ENCODE data around the gene RNASE8. TPM values are rescaled to one million over a fixed set of nuclear protein-coding genes. Genes with fewer than 3 reads are reported as not detected.

RNASE8 gene
- total RNA-seq, 1 donor from 2014 or later = not detected

DNA sequence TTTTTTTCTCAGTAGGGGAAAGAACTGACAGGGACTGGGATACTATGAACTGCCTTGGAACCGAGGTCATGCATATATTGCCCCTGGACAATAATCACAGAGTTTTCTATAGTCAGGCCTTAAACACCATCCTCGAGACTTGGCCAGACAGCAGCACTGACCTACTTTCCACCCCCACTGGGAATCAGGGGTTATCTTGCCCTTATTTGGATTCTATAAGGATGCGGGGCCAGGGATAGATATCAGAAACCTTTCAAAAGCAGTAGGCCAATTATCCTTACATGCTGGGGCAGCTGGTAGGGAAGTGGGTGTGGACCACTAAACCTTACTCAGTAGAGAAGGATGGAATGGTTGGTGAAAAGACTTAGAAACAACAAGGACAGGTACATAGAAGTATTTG, 38.8 kb downstream of the RNASE8 start:
- H3K27ac ChIP-seq = peak overlapping the region; percentile 91
- peaks cover 11% of the 10 kb centered on the region for H3K36me3 Mint-ChIP-seq

DNA sequence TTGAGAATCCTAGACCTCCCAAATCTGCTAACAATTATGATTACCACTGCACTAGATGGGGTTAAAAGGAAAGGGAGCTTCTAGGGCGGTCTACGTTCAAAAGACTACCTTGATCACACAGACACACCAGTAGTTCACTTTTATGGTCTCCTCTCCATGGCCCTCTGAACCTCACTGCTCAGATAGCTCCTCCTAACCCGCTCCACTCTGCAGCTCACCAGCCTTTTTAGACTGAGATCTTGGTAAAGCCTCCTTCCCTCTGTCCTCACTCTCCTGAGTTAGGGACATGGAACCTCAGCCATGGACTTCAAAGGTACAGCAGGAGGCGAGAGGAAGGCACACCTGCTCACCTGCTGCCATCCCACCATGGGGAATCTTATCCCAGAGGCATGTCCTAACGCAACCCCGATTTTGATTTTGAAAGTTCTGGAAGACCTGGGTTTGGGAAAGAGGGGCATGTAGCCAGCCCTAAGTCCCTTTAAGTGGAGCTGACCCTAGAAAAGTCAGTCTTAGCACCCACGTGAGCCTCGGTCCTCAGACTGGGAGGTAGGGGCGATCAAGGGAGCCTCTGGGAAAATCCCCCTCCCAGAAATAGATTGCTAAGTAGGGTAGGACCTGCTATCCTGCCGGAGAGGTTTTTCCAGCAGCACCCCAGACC, 39.5 kb downstream of the RNASE8 start:
- Mint-ChIP-seq H3K27me3 (ENCODE audit: insufficient read depth, low read depth) (peaks cover 10% of the 10 kb centered on the region), H3K36me3 (peaks cover 9% of the 10 kb centered on the region), H3K9me3 (peaks cover 2% of the 10 kb centered on the region), H3K4me3 (peak overlapping the region; percentile 95), H3K27ac (peak overlapping the region; percentile 98), H3K4me1 (peaks cover 73% of the 10 kb centered on the region)
- Histone ChIP-seq H3K27me3 (peaks cover 3% of the 10 kb centered on the region), H3F3A (ENCODE audit: low read depth) (peaks cover 71% of the 10 kb centered on the region), H2AFZ (replicated peaks) (no peak overlapping the region), H3K4me1 (peaks cover 53% of the 10 kb centered on the region), H3K79me2 (ENCODE audit: low read depth) (peaks cover 85% of the 10 kb centered on the region), H3K9me3 (ENCODE audit: low read depth) (no peaks in the 10 kb centered on the region), H4K20me1 (ENCODE audit: low read depth) (peaks cover 40% of the 10 kb centered on the region), H3K4me3 (peak overlapping the region; percentile 83), H3K27ac (peak overlapping the region; percentile 91), H3K36me3 (no peaks in the 10 kb centered on the region), H3K9ac (peak overlapping the region; percentile 50), H3K4me2 (peak overlapping the region; percentile 87)
- DNase-seq (ENCODE audit: low spot score) = no peak
- TF ChIP-seq EZH2phosphoT487 (IDR thresholded peaks at IDR 0.05) (no peak), EZH2 (IDR thresholded peaks at IDR 0.05) (no peak)
- TF ChIP-seq, protein P1, sequence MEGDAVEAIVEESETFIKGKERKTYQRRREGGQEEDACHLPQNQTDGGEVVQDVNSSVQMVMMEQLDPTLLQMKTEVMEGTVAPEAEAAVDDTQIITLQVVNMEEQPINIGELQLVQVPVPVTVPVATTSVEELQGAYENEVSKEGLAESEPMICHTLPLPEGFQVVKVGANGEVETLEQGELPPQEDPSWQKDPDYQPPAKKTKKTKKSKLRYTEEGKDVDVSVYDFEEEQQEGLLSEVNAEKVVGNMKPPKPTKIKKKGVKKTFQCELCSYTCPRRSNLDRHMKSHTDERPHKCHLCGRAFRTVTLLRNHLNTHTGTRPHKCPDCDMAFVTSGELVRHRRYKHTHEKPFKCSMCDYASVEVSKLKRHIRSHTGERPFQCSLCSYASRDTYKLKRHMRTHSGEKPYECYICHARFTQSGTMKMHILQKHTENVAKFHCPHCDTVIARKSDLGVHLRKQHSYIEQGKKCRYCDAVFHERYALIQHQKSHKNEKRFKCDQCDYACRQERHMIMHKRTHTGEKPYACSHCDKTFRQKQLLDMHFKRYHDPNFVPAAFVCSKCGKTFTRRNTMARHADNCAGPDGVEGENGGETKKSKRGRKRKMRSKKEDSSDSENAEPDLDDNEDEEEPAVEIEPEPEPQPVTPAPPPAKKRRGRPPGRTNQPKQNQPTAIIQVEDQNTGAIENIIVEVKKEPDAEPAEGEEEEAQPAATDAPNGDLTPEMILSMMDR (IDR thresholded peaks at IDR 0.05) = no peak

More for the DNA sequence above, 38.8 kb downstream of the RNASE8 start:
- Histone ChIP-seq H3K4me2 (peak overlapping the region; percentile 87), H3F3A (ENCODE audit: low read depth) (peaks cover 70% of the 10 kb centered on the region), H3K27me3 (peaks cover 3% of the 10 kb centered on the region), H4K20me1 (ENCODE audit: low read depth) (peaks cover 47% of the 10 kb centered on the region), H3K4me1 (peaks cover 58% of the 10 kb centered on the region), H3K9ac (no peak overlapping the region), H3K4me3 (peak overlapping the region; percentile 83), H3K9me3 (ENCODE audit: low read depth) (no peaks in the 10 kb centered on the region), H3K79me2 (ENCODE audit: low read depth) (peaks cover 88% of the 10 kb centered on the region), H2AFZ (replicated peaks) (no peak overlapping the region), H3K36me3 (peaks cover 2% of the 10 kb centered on the region)
- H3K9me3 Mint-ChIP-seq = peaks cover 2% of the 10 kb centered on the region
- peaks cover 12% of the 10 kb centered on the region for H3K27me3 Mint-ChIP-seq (ENCODE audit: insufficient read depth, low read depth)
- no peak for DNase-seq (ENCODE audit: low spot score)
- H3K4me1 Mint-ChIP-seq = peaks cover 70% of the 10 kb centered on the region
- no peak for TF ChIP-seq EZH2phosphoT487 (IDR thresholded peaks at IDR 0.05)
- TF ChIP-seq EZH2 (IDR thresholded peaks at IDR 0.05) = no peak
- TF ChIP-seq, protein P1 (IDR thresholded peaks at IDR 0.05) = no peak
- peak overlapping the region; percentile 95 for H3K4me3 Mint-ChIP-seq
- H3K27ac Mint-ChIP-seq = peak overlapping the region; percentile 98

DNA sequence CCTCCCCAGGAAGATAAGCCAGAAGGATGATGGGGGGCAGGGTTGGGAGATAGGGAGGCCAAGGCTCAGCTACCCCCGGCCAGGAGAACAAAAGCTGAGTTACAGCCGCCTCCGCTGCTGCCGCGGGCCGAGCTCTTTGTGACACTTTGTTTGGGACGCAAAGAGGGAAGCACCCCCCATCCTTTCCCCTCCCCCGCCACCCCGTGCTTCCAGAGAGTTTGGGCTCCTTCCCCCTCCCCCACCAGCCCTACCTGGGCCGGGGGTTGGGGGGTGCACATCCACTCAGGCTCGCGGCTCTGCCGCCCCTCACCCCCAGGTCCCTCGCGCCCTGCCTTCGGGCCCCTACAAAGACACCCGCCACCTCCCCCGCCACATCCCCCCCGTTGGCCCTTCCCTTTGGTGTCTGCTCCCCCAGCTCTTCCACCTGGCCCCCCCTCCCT, 40.0 kb downstream of the RNASE8 start:
- TF ChIP-seq EZH2phosphoT487 (IDR thresholded peaks at IDR 0.05) = no peak
- TF ChIP-seq EZH2 (IDR thresholded peaks at IDR 0.05) = no peak
- TF ChIP-seq, protein P1 (IDR thresholded peaks at IDR 0.05) = no peak

More for the DNA sequence above, 40.0 kb downstream of the RNASE8 start:
- H3K4me3 ChIP-seq = peak overlapping the region; percentile 83
- peak overlapping the region; percentile 87 for H3K4me2 ChIP-seq
- no peaks in the 10 kb centered on the region for H3K36me3 ChIP-seq
- H2AFZ ChIP-seq (replicated peaks) = no peak overlapping the region
- Mint-ChIP-seq H3K36me3 (peaks cover 9% of the 10 kb centered on the region), H3K4me3 (peak overlapping the region; percentile 95), H3K27ac (peak overlapping the region; percentile 98), H3K4me1 (peaks cover 77% of the 10 kb centered on the region), H3K27me3 (ENCODE audit: insufficient read depth, low read depth) (peaks cover 11% of the 10 kb centered on the region), H3K9me3 (peaks cover 2% of the 10 kb centered on the region)
- H3K9ac ChIP-seq = peak overlapping the region; percentile 50
- H3K79me2 ChIP-seq (ENCODE audit: low read depth) = peaks cover 80% of the 10 kb centered on the region
- DNase-seq (ENCODE audit: low spot score) = peak; percentile 85
- H3K9me3 ChIP-seq (ENCODE audit: low read depth) = no peaks in the 10 kb centered on the region
- peaks cover 36% of the 10 kb centered on the region for H4K20me1 ChIP-seq (ENCODE audit: low read depth)
- H3K27me3 ChIP-seq = peaks cover 3% of the 10 kb centered on the region
- H3F3A ChIP-seq (ENCODE audit: low read depth) = peaks cover 71% of the 10 kb centered on the region
- peak overlapping the region; percentile 91 for H3K27ac ChIP-seq
- peaks cover 54% of the 10 kb centered on the region for H3K4me1 ChIP-seq

Measured in neural progenitor cell (in vitro differentiated cells).